ENCODE measurements around the gene TGIF2.

DNA sequence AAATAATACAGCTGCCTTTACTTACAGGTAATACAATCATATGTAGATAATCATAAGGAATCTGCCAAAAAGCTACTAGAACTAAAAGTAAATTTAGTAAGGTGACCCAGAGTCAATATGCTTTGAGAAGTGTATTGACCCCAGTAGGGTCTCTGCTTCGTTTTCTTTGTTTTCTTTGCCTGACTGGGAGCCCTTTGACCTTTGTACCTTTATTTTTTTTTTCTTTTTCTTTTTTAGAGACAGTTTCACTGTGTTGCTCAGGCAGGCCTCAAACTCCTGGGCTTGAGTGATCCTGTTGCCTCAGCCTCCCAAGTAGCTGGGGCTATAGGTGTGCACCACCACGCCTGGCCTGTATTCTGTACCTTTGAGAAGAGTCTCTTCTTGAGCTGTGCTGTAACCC, 50.0 kb downstream of the TGIF2 start:
- TF ChIP-seq EZH2 (IDR thresholded peaks at IDR 0.05; ENCODE audit: insufficient read depth, poor library complexity, severe bottlenecking) = no peak
- TF ChIP-seq EZH2phosphoT487 (IDR thresholded peaks at IDR 0.05; ENCODE audit: insufficient read depth, low read depth) = no peak

Data from GM23248 (cell line).